B cell (primary cell): ENCODE measurements around the gene CDKN2B. TPM values are rescaled to one million over a fixed set of nuclear protein-coding genes. Genes with fewer than 3 reads are reported as not detected.

ENCODE experiments used
- ATAC-seq: fragments of 200-7000 bp; cut with Tn5 transposase; one replicate; pipeline ENCODE4 v1.10.0; 2021; ENCODE audit warnings: low read depth, mild to moderate bottlenecking, moderate number of reproducible peaks, moderate library complexity
- CTCF ChIA-PET: fragments of 350-600 bp; sonication (Branson Sonifier 250); formaldehyde crosslinking; loops from one replicate; lab custom pipeline; 2021; ENCODE audit warnings: antibody characterized with exemption, inconsistent platforms; lab: Charles Lee
- POLR2A ChIA-PET: fragments of 350-600 bp; sonication (Branson Sonifier 250); formaldehyde crosslinking; loops from one replicate; lab custom pipeline; 2021; ENCODE audit warnings: antibody characterized with exemption; lab: Charles Lee
- DNase-seq: peaks from one replicate; pipeline ENCODE4 v3.0.0; 2013
- H2AFZ ChIP-seq: 2 replicates; pipeline ENCODE4 v1.6.1; 2012; ENCODE audit warnings: mild to moderate bottlenecking, low read depth, low read length; ENCODE audit not compliant: insufficient read depth, poor library complexity, severe bottlenecking
- H3K27ac ChIP-seq, 2 donors: 1 replicate in 1 of 2; 2 replicates in 1 of 2; pipeline ENCODE4 v1.5.1; 2012 to 2013; ENCODE audit warnings: low read length in 2 of 2, mild to moderate bottlenecking in 2 of 2, moderate library complexity in 1 of 2
- H3K27me3 ChIP-seq, 4 experiments: fragments of 200-600 bp in 1 of 4; sonication (generic) in 1 of 4; replicated peaks in 1 of 4; 1 replicate in 2 of 4; 2 replicates in 2 of 4; pipeline versions ENCODE4 v1.6.1 to v1.7.0; 2013 to 2016; ENCODE audit warnings: low read length in 3 of 4, mild to moderate bottlenecking in 2 of 4, mixed read lengths in 1 of 4, moderate library complexity in 1 of 4; ENCODE audit not compliant: insufficient read depth in 4 of 4, control insufficient read depth in 3 of 4; ENCODE audit errors: control extremely low read depth in 1 of 4
- H3K36me3 ChIP-seq, 2 experiments: replicated peaks in 1 of 2; 1 replicate in 1 of 2; 2 replicates in 1 of 2; pipeline versions ENCODE4 v1.6.1 to v1.7.1; 2013; ENCODE audit warnings: low read length in 1 of 2; ENCODE audit not compliant: insufficient read depth in 2 of 2, control insufficient read depth in 1 of 2; ENCODE audit errors: control extremely low read depth in 1 of 2, extremely low read depth in 1 of 2
- H3K4me1 ChIP-seq, 2 donors: fragments of 200-600 bp in 1 of 2; sonication (generic) in 1 of 2; 1 replicate in 1 of 2; 2 replicates in 1 of 2; pipeline versions ENCODE4 v1.5.1 to v1.6.1; 2013 to 2017; ENCODE audit warnings: low read length in 2 of 2; ENCODE audit not compliant: control insufficient read depth in 2 of 2, insufficient read depth in 2 of 2
- H3K4me2 ChIP-seq: replicated peaks from 2 replicates; pipeline ENCODE3; 2012; ENCODE audit warnings: mild to moderate bottlenecking, low read depth, low read length; ENCODE audit not compliant: poor library complexity, severe bottlenecking
- H3K4me3 ChIP-seq, 5 experiments: fragments of 200-600 bp in 1 of 5; sonication (generic) in 1 of 5; 1 replicate in 3 of 5; 2 replicates in 2 of 5; pipeline versions ENCODE4 v1.5.1 to v1.7.0; 2011 to 2016; ENCODE audit warnings: low read length in 4 of 5, mild to moderate bottlenecking in 4 of 5, low read depth in 2 of 5, control low read depth in 1 of 5, moderate library complexity in 1 of 5; ENCODE audit not compliant: insufficient read depth in 1 of 5; ENCODE audit errors: control extremely low read depth in 1 of 5, extremely low read depth in 1 of 5
- H3K79me2 ChIP-seq: fragments of 200-600 bp; sonication (generic); one replicate; pipeline ENCODE4 v1.6.0; 2016; ENCODE audit warnings: low read length; ENCODE audit not compliant: control insufficient read depth, insufficient read depth
- H3K9ac ChIP-seq: fragments of 200-600 bp; sonication (generic); 2 replicates; pipeline ENCODE4 v1.6.1; 2017; ENCODE audit warnings: mild to moderate bottlenecking, low read length, moderate library complexity
- H3K9me3 ChIP-seq, 3 donors: one replicate each; pipeline versions ENCODE4 v1.6.1 to v1.7.1; 2013; ENCODE audit warnings: low read length in 2 of 3; ENCODE audit not compliant: control insufficient read depth in 2 of 3, insufficient read depth in 1 of 3; ENCODE audit errors: control extremely low read depth in 1 of 3
- H4K20me1 ChIP-seq: 2 replicates; pipeline ENCODE4 v1.6.0; 2012; ENCODE audit warnings: mild to moderate bottlenecking, low read length; ENCODE audit not compliant: insufficient read depth, control insufficient read depth, poor library complexity, severe bottlenecking
- H3K27ac Mint-ChIP-seq: one replicate; pipeline ENCODE4 v1.8.0; 2021; ENCODE audit warnings: mixed read lengths
- H3K27me3 Mint-ChIP-seq: one replicate; pipeline ENCODE4 v1.8.0; 2021; ENCODE audit warnings: mixed read lengths
- H3K4me1 Mint-ChIP-seq: one replicate; pipeline ENCODE4 v1.8.0; 2021; ENCODE audit warnings: mixed read lengths
- H3K4me3 Mint-ChIP-seq: one replicate; pipeline ENCODE4 v1.8.0; 2021; ENCODE audit warnings: mixed read lengths
- H3K9me3 Mint-ChIP-seq: one replicate; pipeline ENCODE4 v1.8.0; 2022; ENCODE audit warnings: mixed read lengths; ENCODE audit not compliant: insufficient read depth
- EZH2 ChIP-seq: IDR thresholded peaks from 2 replicates; pipeline ENCODE4 v1.6.1; 2012; ENCODE audit warnings: borderline replicate concordance, low read depth, mild to moderate bottlenecking, moderate library complexity, low read length; ENCODE audit not compliant: insufficient read depth, poor library complexity, severe bottlenecking
- WGBS: methylation state at CpG from one replicate; pipeline ENCODE4 v1.1.5; 2013; ENCODE audit warnings: missing lambda C conversion rate; ENCODE audit not compliant: insufficient coverage; 5-methylcytosine and 5-hydroxymethylcytosine counted together
- intact Hi-C: fragments of 100-400 bp; cut with micrococcal nuclease; formaldehyde crosslinking; loops from one replicate; pipeline ENCODE4 v1.10.0; 2022
- polyA plus RNA-seq: library from polyadenylated mRNA; depleted of rRNA; stranded (reverse); fragments of >200 nt; gene quantifications from 2 replicates; pipeline ENCODE4 v1.2.3, GENCODE V29; 2012
- total RNA-seq, 2 donors: library from RNA; stranded (reverse); fragments of 120-200 nt in 1 of 2; gene quantifications; 1 replicate in 1 of 2; 2 replicates in 1 of 2; pipeline versions ENCODE4 v1.2.3 to v1.2.4, GENCODE V29; 2013 to 2022
- TF ChIP-seq, protein P1 (sequence below): fragments of 200-600 bp; IDR thresholded peaks from one replicate; pipeline ENCODE4 v1.8.0; 2022; ENCODE audit warnings: antibody characterized with exemption, mild to moderate bottlenecking

The CDKN2B gene
- total and polyA plus RNA-seq, 2 donors (not counting 1 experiment from before 2014, with no cell fraction given): 0.36 to 0.42 TPM

DNA sequence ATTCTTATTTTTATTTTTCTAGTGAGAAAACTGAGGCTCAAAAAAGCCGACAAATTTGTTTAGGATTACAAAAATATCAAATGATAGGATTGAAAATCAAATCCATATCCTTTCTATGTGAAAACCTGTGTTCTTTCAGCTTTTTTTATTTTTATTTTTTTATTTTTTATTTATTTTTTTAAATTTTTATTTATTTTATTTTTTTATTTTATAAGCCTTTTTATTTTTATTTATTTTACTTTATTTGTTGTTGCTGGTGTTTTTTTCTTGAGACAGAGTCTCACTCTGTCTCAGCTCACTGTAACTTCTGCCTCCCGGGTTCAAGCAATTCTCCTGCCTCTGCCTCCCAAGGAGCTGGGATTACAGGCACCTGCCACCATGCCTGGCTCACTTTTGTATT, 45.4 kb upstream of the CDKN2B start:
- ATAC-seq (no peak), DNase-seq (no peak)
- no peak overlapping the region for H2AFZ ChIP-seq
- H3K4me3 ChIP-seq: no peak overlapping the region
- no peaks in the 10 kb centered on the region for H3K27me3 ChIP-seq
- H3K36me3 ChIP-seq: no peaks in the 10 kb centered on the region
- H3K79me2 ChIP-seq: no peaks in the 10 kb centered on the region
- ChIA-PET CTCF (interaction anchor here (1.0 to 1.5 kb wide), 2 partner anchors 19 to 174 kb away, joined by 3 to 5 read pairs; no protein-coding TSS in a partner anchor), POLR2A (no interaction called here)
- no peak overlapping the region for H3K27ac ChIP-seq
- TF ChIP-seq, protein P1, sequence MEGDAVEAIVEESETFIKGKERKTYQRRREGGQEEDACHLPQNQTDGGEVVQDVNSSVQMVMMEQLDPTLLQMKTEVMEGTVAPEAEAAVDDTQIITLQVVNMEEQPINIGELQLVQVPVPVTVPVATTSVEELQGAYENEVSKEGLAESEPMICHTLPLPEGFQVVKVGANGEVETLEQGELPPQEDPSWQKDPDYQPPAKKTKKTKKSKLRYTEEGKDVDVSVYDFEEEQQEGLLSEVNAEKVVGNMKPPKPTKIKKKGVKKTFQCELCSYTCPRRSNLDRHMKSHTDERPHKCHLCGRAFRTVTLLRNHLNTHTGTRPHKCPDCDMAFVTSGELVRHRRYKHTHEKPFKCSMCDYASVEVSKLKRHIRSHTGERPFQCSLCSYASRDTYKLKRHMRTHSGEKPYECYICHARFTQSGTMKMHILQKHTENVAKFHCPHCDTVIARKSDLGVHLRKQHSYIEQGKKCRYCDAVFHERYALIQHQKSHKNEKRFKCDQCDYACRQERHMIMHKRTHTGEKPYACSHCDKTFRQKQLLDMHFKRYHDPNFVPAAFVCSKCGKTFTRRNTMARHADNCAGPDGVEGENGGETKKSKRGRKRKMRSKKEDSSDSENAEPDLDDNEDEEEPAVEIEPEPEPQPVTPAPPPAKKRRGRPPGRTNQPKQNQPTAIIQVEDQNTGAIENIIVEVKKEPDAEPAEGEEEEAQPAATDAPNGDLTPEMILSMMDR: no peak
- no peak for TF ChIP-seq EZH2
- H3K4me1 ChIP-seq: peaks cover 17 to 19% of the 10 kb centered on the region in 2 donors
- Mint-ChIP-seq H3K9me3 (no peaks in the 10 kb centered on the region), H3K27me3 (no peaks in the 10 kb centered on the region), H3K4me1 (peaks cover 28% of the 10 kb centered on the region), H3K4me3 (no peak overlapping the region), H3K27ac (no peak overlapping the region)
- H4K20me1 ChIP-seq: no peaks in the 10 kb centered on the region
- WGBS: no CpG with 5 or more reads among the region's 2 CpGs
- no peaks in the 10 kb centered on the region for H3K9me3 ChIP-seq
- H3K4me2 ChIP-seq: no peak overlapping the region
- intact Hi-C loops: loop anchor here (2.0 to 10.0 kb wide), 2 partner anchors 140 to 186 kb away; no protein-coding TSS in a partner anchor
- H3K9ac ChIP-seq: no peak overlapping the region

DNA sequence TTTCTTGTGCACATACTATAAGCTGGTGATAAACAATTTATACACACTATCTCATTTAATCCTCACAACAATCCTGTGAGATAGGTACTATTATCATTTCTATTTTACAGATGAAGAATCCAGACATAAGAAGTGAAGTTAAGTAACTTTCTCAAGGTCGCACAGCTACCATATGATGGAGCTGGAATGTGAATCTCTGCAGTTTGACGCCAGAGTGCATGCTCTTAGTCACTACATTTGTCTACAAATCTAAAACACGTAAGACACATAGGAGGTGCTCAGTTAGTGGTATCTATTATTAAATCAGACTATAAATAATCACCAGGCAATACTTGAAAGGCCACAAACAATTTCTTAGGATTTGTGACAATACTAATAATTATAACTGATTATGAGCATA, 45.0 kb upstream of the CDKN2B start:
- Mint-ChIP-seq H3K27ac (no peak overlapping the region), H3K4me3 (no peak overlapping the region), H3K9me3 (no peaks in the 10 kb centered on the region), H3K4me1 (peaks cover 28% of the 10 kb centered on the region), H3K27me3 (no peaks in the 10 kb centered on the region)
- H3K4me3 ChIP-seq: no peak overlapping the region
- intact Hi-C loops: loop anchor here (2.0 to 10.0 kb wide), 2 partner anchors 141 to 187 kb away; no protein-coding TSS in a partner anchor
- no peaks in the 10 kb centered on the region for H3K79me2 ChIP-seq
- no peak overlapping the region for H3K9ac ChIP-seq
- ChIA-PET POLR2A (no interaction called here), CTCF (interaction anchor here (1.0 to 1.5 kb wide), 2 partner anchors 19 to 174 kb away, joined by 3 to 5 read pairs; no protein-coding TSS in a partner anchor)
- H3K4me2 ChIP-seq: no peak overlapping the region
- no peaks in the 10 kb centered on the region for H3K36me3 ChIP-seq
- TF ChIP-seq EZH2: no peak
- TF ChIP-seq, protein P1: no peak
- no peak overlapping the region for H2AFZ ChIP-seq
- DNase-seq: no peak
- ATAC-seq: no peak
- H4K20me1 ChIP-seq: no peaks in the 10 kb centered on the region
- no peaks in the 10 kb centered on the region for H3K27me3 ChIP-seq
- H3K4me1 ChIP-seq: peaks cover 17 to 23% of the 10 kb centered on the region in 2 donors
- no peaks in the 10 kb centered on the region for H3K9me3 ChIP-seq
- H3K27ac ChIP-seq: no peak overlapping the region
- no CpG with 5 or more reads among the region's 3 CpGs for WGBS
